Dedifferentiated amniotic fluid mesenchymal stem cell (primary cell): Measurements from ENCODE around the gene INAVA.
"Not testable (repeated sequence)": the region's sequence is repeated elsewhere in the genome, so short reads cannot be mapped to it uniquely, and the experiment has no call there.

ENCODE experiments used
- DNase-seq: peaks from one replicate; pipeline ENCODE4 v3.0.0-alpha.2; 2016; ENCODE audit errors: extremely low spot score

Gene INAVA

GRCh38 chr1:200919386-200919785 is 24.7 kb downstream of the INAVA start:
- DNase-seq = no peak

GRCh38 chr1:200921571-200922110 is 26.9 kb downstream of the INAVA start:
- no peak for DNase-seq

GRCh38 chr1:200922406-200922805 is 27.7 kb downstream of the INAVA start:
- no peak for DNase-seq

GRCh38 chr1:200923601-200924000 is 28.9 kb downstream of the INAVA start:
- peak; percentile 24 for DNase-seq

- DNase-seq = no peak
Observed at GRCh38 chr1:200925831-200926230, 31.1 kb downstream of the INAVA start.

GRCh38 chr1:200929530-200930278 is 35.0 kb downstream of the INAVA start:
- DNase-seq = no peak

GRCh38 chr1:200930285-200930684 is 35.6 kb downstream of the INAVA start:
- DNase-seq = not testable (repeated sequence)

GRCh38 chr1:200931776-200932175 is 37.1 kb downstream of the INAVA start:
- DNase-seq = no peak

- DNase-seq = no peak
Observed at GRCh38 chr1:200934676-200935245, 40.1 kb downstream of the INAVA start.

- not testable (repeated sequence) for DNase-seq
Observed at GRCh38 chr1:200935286-200935962, 40.7 kb downstream of the INAVA start.

- no peak for DNase-seq
Observed at GRCh38 chr1:200938955-200939354, 44.3 kb downstream of the INAVA start.

GRCh38 chr1:200945111-200945510 is 50.4 kb downstream of the INAVA start:
- no peak for DNase-seq

- DNase-seq = no peak
Observed at GRCh38 chr1:200947059-200947566, 52.4 kb downstream of the INAVA start.

- no peak for DNase-seq
Observed at GRCh38 chr1:200949626-200950025, 54.9 kb downstream of the INAVA start.

GRCh38 chr1:200951016-200951415 is 56.3 kb downstream of the INAVA start:
- DNase-seq = no peak

GRCh38 chr1:200954434-200954833 is 59.7 kb downstream of the INAVA start:
- no peak for DNase-seq

- DNase-seq = no peak
Observed at GRCh38 chr1:200958597-200958996, 63.9 kb downstream of the INAVA start.

GRCh38 chr1:200959411-200959921 is 64.8 kb downstream of the INAVA start:
- DNase-seq = no peak

GRCh38 chr1:200960236-200960947 is 65.7 kb downstream of the INAVA start:
- DNase-seq = no peak

GRCh38 chr1:200960948-200961340 is 66.2 kb downstream of the INAVA start:
- no peak for DNase-seq

- not testable (repeated sequence) for DNase-seq
Observed at GRCh38 chr1:200962151-200962550, 67.5 kb downstream of the INAVA start.

- DNase-seq = no peak
Observed at GRCh38 chr1:200962631-200963030, 67.9 kb downstream of the INAVA start.
